HFF-Myc (cell line): ENCODE data around the gene DIPK1C.
A peak's percentile ranks its signal among the peaks of the same experiment; 100 is the strongest.

Source experiments
- DNase-seq: peaks from one replicate; pipeline ENCODE4 v3.0.0-alpha.2; 2011; ENCODE audit warnings: low read depth; ENCODE audit errors: extremely low read depth
- H3K4me3 ChIP-seq: replicated peaks from 2 replicates; pipeline ENCODE4 v1.5.1; 2011; ENCODE audit warnings: low read depth, mild to moderate bottlenecking, control low read depth, low read length
- TF ChIP-seq, protein P1 (sequence below): IDR thresholded peaks from 2 replicates; pipeline ENCODE4 v1.5.1; 2012; ENCODE audit warnings: mild to moderate bottlenecking, low read depth, low read length, control low read depth; ENCODE audit errors: missing control alignments

The DIPK1C gene

DNA sequence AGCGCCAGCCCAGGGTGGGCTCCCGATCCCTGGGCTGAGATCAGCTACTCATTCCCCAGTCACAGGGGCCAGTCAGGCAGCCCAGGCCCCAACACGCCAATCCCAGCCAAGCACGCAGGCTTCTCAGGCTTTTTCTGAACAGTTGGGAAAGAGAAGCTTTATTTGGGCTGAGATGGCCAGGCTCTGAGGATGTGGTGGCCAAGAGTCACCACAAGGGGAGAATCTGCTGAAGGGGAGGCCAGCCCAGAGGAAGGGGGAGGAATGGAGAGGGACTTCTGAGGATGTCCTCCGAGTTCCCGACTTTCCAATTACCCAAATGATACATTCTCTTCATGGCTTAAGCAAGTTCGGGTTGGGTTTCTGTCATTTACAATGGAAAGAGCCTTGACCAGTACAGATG lies 2.8 kb upstream of the DIPK1C start:
- TF ChIP-seq, protein P1, sequence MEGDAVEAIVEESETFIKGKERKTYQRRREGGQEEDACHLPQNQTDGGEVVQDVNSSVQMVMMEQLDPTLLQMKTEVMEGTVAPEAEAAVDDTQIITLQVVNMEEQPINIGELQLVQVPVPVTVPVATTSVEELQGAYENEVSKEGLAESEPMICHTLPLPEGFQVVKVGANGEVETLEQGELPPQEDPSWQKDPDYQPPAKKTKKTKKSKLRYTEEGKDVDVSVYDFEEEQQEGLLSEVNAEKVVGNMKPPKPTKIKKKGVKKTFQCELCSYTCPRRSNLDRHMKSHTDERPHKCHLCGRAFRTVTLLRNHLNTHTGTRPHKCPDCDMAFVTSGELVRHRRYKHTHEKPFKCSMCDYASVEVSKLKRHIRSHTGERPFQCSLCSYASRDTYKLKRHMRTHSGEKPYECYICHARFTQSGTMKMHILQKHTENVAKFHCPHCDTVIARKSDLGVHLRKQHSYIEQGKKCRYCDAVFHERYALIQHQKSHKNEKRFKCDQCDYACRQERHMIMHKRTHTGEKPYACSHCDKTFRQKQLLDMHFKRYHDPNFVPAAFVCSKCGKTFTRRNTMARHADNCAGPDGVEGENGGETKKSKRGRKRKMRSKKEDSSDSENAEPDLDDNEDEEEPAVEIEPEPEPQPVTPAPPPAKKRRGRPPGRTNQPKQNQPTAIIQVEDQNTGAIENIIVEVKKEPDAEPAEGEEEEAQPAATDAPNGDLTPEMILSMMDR, result peak; percentile 41
- DNase-seq, result no peak
- H3K4me3 ChIP-seq, result no peak overlapping the region

DNA sequence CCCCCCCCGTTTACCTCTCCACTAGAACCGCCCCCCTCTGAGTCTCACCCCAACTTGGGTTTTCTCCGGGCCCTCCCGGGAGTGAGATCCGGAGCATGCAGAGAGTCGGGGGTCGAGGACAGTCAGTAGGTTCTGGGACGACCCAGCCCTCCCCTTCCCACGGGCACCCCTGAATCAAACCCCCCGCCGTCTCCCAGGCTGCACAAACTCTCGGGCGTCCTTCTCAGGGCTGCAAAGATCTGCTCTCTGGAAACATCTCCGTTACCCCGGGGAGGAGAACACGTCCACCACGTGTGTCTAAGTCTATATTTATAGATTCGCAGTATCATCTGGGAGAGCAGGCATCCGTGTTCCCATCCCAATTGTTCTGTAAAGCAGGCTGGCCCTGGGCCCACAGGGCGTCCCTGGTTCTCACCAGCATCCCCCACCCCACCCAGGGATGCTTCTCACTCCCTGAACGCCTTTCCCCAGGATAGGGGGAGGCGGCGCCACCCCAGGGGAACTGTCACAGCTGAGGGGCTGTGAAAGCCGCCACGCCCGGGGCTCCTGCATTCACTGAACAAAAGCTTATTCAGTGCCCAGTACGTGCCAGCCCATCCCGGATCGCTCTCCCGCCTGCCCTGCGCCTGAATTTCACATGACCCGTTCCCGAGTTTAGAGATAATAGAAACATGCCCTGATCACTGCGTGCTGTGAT lies 765 bp upstream of the DIPK1C start:
- DNase-seq, result no peak
- no peak overlapping the region for H3K4me3 ChIP-seq
- TF ChIP-seq, protein P1, result no peak

DNA sequence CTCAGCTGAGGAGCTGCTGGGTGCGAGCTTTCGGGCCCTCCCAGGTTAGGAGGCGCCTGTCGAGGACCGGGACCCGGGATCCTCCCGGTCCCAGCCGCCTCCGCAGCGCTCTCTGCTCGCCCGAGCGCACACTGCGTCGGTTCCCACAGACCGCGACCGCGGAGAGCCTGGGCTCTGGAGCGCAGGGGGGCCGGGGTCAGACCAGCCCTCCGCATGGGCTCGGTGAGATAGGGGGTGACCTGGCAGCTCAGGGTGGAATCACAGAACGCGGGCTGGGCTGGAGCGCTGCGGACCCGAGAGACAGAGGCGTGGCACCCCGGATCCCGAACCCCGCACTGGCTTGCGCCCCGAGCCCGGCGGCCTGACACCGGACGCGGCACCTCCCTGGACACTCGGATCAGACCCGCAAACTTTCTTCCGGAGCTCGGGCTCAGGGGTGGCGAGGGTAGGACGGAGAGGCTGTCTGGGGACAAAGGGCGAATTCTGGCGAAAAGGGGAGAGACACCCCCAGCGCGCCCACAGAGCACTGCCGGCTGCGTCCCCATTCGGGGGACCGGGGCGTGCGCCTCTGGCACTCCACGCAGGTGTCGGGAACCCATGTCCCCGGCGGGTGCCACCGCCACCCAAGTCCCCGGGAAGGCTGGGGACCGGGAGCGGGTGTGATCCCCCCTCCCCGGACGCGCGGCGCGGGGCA lies 612 bp downstream of the DIPK1C start:
- no peak for DNase-seq
- no peak overlapping the region for H3K4me3 ChIP-seq
- TF ChIP-seq, protein P1, result no peak

DNA sequence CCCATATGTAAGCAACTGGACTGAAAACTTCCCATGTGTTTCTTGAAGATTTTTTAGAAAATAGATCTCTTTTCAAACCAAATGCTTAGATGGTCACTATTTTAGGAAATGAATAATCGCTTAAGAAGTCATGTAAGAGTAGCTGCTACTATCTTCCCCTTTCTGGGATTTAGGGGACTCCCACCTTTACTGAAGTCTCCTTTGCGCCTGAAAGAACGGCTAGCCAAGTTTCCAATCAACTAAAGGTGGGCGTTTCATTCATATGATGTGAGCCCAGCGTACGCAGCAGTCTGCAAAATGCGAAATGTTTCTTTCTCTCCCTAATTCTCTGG lies 1.1 kb downstream of the DIPK1C start:
- DNase-seq, result no peak
- TF ChIP-seq, protein P1, result no peak
- H3K4me3 ChIP-seq, result no peak overlapping the region

DNA sequence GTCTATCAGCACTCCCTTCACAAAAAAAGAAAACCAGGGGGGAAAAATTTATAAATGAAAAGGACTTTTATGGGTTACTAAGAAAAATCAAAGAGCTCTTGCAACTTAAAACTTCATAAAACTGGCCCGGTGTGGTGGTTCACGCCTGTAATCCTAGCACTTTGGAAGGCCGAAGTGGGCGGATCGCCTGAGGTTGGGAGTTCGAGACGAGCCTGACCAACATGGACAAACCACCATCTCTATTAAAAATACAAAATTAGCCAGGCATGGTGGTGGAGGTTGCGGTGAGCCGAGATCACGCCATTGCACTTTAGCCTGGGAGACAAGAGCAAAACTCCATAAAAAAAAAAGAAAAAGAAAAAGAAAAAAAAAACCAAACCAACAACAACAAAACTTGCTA lies 1.7 kb downstream of the DIPK1C start:
- TF ChIP-seq, protein P1, result no peak
- H3K4me3 ChIP-seq, result no peak overlapping the region

DNA sequence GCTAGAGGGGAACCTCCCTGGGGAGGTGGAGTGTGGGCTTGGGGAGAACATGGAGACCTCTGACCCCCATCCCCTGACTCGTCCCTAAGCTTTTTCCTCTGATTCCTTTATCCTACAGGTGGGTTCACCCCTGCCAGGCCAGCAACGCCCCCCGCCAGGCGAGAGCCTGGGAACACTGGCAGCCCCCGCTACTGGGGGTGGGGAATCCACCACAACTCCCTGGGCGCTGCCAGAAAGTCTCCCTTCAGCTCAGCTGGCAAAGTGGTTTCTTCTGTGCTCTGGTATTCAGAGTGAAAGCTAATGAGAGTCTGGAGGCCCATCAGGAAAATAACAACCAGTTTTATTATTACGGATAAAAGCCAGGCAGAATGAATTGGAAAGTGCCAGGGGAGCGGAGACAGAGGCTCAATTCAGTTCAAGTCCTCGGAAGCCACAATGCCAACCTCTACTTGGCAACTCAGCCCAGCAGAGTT lies 2.8 kb downstream of the DIPK1C start:
- no peak overlapping the region for H3K4me3 ChIP-seq
- TF ChIP-seq, protein P1, result no peak
- DNase-seq, result no peak

More for the DNA sequence above, 1.7 kb downstream of the DIPK1C start:
- no peak for DNase-seq
